GM21367 (cell line): Measurements from ENCODE around the gene LEO1.
A peak's percentile ranks its signal among the peaks of the same experiment; 100 is the strongest.

ENCODE experiments used
- ATAC-seq: cut with Tn5 transposase; IDR thresholded peaks from one replicate; pipeline ENCODE4 v1.9.1; 2021; ENCODE audit not compliant: unreplicated experiment

The LEO1 gene

DNA sequence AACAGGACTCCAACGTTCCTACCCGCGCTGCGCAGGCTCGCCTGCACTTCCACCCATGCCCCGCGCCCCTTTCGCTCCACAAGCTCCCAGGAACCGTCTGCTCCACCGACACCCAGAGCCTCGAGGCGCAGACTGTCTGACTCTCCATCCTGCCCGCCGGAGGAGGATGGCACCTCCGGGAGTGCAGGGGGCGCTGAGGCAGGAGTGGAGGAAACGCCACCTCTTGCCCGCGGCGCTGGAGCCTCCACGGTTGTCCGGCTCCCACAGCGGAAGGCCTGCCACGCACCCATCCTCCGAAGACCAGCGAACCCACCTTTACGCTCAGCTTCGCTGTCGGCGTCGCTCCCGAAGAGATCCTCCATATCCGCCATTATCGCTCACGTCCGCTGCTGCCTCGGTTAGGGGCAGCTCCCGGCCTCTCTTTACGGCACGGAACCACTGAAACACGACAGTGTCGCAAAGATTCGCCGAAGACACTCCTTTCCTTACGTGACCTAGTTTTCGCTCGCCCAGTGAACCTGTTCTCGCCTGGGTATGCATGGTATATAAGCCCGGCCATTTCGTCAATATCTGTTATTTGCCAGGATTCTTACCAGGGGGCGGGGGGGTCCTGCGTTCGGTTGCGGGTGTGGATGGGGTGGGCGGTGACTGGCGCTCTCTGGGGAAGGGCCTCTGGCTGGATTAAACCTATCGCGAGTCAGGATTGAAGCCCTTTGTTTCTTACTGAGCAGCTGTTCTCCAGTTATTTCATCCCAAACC, at the start of gene LEO1:
TSS of gene LEO1 (minus strand) at position 404 of the 759 bp plus-strand sequence. CDS start at position 371, 33 bp downstream.
- peak; percentile 80 for ATAC-seq

DNA sequence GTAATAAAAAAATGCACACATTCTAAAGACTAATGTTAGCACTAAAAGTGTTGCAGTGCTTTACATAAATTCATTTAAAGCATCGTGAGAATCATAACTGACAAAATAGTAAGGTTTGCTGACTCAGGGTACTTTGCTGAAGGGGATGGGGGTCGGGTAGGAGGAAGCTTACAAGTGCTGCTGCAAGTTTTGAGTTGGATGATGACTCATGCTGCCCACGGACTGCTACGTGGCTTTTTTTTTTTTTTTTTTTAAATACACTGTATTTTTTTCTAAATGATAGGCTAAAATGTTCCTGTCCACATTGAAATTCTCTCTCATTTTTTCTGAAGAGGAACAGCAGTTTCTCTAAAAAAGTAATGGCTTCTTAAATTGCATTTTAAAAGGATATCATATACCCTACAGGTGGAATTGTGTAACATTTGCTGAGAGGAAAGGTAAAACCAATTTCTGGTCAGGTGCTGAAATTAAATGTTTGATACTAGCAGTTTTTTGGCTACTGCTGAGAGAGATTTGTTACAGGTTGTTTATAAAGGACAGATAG, 49.6 kb upstream of the LEO1 start:
- ATAC-seq = no peak

DNA sequence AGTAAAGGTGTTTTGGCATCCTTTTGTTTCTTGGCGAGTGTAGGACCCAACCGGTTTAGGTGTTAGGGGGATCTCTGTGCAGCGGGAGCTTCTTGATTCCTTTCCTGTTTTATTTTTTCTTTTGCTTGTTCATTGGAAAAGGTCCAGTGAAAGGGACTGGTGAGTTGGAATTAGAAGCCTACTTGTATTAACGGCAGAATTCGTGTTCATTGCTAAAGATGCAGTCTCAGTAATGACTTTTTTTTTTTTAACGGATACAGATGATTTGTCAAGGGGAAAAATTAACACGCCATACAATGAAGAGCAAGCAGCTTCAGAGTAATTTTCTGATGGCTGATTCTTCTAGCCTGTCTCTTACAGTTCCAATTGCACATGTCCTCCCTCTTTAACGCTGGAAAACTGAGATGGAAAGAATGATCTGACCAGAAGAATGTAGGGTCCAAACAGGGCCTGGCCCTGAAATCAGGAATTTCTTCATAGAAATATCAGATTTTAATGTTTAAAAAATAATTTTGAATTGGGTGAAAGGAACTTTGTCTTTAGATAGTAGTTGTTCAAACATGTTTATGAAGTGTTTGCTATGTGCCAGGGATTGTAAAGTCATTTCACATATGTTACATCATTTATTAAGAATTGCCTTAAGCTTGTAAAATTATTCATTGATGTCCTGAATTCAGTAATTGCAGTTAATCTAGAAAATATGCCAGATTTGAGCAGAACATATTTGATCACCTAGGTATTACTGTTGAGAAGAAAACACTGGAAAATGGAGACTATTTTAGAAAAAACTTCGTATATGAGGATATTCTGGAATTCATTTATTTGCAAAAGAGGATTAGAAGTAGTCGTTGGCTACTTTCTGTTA, 48.9 kb upstream of the LEO1 start:
- no peak for ATAC-seq

DNA sequence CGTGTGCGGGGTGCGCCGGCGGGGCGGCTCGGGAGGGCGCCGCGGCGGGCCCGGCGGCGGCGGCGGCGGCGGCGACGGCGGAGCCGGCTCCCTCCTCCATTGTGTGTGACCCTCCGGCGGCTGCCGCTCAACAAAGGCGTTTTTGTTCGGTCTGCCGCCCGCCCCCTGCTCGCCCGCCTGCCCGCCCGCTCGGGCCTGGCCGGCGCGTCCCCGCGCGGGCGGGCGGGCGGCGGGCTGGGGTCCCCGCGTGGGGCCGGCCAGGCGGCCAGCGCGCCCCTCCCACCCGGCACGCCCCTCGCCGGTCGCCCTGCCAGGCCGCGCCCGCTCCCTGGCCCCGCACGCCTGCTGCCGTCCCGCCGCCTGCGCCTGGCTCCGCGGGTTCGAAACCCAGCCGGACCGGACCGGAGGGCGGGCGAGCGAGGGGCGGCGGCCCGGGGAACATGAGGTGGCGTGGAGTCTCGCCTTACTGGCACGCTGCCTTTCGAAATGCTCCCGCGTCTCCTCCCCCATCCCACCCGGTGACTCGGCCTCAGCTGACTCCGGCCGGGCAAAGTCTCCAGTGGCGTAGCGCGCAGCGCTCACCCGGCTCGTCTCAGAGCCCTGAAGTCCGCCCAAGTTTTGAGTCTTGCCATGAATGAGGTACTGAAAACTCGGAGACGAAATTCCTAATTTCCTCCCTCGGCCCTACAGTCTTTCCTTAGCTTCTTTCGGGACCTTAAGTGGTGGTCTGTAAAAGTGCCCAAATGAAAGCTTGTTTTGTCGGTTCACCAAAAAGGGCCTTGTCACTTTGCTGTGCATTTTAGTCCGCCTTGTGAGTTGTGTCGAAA, 48.0 kb upstream of the LEO1 start:
- ATAC-seq = peak; percentile 38

DNA sequence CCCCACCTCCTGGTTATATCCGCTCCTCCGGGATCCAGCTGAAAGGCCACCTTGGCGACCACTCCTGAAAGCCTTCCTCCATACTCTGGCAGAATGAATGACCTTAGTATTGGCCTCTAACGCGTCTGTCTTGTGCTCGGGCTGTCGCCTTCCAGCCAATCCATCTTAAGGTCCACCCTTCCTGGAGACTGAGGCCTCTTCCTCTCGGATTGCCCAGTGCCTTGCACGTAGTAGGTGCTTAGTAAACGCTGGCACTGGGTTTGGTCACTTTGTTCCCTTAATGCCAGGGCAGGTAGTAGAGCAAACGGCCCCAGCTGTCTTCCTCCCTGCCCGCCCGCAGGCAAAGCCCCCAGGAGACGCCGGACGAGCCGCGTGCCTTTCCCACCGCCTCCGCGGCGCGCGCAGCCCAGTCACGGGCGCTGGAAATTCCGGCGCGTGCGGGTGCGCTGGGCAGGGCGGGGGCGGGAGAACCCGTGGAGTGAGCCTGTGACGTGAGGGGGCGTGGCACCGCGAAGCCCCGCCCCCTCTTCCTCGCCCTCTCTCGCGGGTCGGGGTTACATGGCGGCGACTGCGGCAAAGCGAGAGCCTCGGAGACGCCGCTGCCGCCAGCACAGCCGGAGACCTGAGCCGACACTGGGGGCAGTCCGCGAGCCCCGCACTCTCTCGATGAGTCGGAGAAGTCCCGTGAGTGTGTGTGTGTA, 47.3 kb upstream of the LEO1 start, which contains the start of gene MAPK6:
TSS of gene MAPK6 (plus strand) at position 527 of the 701 bp plus-strand sequence. CDS start 27,242 bp downstream, outside the sequence.
- peak; percentile 59 for ATAC-seq

DNA sequence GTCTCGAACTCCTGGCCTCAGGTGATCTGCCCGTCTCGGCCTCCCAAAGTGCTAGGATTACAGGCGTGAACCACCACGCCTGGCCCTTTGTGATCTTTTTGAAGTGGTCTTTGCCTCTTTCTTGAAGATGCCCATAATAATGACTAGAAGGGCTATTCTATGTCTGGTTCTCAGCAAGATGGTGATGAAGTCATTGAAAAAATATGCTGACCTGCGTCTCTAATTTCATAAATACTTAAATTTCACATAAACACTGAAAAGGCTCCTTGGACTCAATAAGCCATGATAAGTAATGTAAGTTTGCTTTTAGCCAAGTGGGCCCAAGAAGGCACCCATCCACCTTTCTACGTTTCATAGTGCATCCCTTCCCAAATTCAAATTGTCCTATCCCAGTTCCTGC, 46.7 kb upstream of the LEO1 start:
- ATAC-seq = no peak

DNA sequence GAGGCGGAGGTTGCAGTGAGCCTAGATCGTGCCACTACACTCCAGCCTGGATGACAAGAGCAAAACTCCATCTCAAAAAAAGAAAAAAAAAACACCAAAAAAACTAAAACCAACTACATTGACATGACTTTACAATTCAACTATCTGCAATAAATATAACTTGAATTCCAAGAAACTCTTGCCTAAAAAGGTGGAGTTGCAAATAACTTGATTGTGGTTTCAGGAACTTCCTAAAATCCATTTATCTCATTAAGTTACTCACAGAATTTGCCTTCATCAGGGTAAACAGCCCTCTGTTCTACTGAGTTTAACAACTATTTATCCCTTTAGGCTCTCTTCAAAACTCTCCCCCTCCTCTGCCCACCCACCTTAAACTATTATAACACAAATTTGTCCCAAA, 44.7 kb upstream of the LEO1 start:
- no peak for ATAC-seq

DNA sequence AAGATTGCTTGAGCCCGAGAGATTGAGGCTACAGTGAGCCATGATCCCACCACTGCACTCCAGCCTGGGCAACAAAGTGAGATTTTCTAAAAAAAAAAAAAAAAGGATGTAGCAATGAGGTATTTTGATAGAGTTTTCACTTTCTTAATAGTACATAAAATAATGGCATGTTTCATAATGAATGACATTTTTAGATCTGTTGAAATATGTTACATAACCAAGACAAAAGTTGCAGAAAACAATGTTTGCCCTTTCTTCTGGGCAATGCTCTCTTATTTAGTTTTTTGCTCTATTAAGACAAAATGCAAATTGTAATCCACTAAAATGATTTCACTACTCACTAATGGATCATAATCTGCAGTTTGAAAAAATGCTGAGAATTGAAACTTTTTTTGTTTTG, 43.0 kb upstream of the LEO1 start:
- ATAC-seq = no peak

DNA sequence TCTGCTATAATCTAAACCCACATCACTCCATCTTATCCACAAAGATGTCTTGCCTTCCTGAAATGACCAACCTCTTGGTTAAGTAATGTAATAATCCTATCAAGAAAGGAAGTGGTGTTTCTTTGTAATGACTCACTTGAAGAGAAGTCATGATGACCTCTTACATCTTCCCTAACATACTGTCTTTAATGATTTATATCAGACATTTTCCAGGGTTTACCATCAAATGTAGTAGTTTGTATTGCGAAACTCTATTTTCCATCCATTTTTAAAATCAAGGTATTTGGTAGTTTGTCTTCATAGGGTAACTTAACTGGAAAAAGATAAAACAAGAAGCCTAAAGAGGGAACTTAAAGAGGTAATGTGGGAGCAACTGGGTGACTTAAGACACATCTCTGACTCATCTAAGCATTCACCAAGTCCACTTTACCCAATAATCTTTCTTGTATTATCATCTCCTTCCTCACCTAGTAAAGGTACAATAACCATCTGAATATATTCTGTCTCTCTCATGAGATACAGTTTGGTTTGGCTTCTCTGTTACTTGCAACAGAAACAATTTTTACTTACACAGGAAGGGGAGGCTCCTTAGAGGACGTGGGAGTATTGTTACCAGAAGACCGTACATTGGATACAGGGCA, 41.7 kb upstream of the LEO1 start:
- ATAC-seq = no peak

DNA sequence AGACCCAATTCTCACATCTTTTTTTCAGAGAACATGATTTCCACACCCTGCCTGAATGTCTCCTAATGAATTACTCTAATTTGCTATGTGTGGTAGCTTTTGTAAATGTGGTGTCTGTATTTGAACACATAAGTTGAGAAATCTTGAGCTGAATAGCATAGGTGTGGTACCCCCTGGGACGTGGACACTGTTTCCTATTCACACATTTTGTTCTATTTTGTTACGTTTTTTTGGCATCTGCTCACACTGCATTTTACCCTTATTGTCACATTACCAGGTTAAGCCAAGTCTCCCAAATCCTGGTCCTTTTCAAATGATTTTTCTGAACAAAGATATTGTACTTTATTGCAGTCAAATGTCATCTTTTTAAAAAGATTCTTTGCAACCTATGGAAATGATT, 40.6 kb upstream of the LEO1 start:
- ATAC-seq = no peak

DNA sequence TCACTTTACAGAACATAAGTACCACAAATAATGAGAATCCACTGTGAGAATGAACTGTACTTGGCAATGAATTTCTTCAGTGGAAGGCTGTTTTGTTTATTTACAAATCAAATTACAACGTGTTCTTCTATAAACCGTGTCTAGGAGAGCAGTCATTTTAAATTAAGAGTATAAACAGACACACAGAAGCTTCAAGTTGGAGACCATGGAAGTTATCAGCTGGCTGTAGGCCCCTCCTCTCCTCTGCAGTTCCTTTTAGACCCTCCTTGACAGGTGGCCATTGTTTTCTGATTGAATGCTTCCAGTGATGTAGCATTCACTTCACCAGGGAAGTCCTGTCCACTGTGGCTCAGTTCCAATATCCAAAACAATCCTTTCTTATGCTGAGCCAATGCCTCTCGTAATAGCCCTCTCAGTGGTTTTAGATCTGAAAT, 40.1 kb upstream of the LEO1 start:
- ATAC-seq = no peak

DNA sequence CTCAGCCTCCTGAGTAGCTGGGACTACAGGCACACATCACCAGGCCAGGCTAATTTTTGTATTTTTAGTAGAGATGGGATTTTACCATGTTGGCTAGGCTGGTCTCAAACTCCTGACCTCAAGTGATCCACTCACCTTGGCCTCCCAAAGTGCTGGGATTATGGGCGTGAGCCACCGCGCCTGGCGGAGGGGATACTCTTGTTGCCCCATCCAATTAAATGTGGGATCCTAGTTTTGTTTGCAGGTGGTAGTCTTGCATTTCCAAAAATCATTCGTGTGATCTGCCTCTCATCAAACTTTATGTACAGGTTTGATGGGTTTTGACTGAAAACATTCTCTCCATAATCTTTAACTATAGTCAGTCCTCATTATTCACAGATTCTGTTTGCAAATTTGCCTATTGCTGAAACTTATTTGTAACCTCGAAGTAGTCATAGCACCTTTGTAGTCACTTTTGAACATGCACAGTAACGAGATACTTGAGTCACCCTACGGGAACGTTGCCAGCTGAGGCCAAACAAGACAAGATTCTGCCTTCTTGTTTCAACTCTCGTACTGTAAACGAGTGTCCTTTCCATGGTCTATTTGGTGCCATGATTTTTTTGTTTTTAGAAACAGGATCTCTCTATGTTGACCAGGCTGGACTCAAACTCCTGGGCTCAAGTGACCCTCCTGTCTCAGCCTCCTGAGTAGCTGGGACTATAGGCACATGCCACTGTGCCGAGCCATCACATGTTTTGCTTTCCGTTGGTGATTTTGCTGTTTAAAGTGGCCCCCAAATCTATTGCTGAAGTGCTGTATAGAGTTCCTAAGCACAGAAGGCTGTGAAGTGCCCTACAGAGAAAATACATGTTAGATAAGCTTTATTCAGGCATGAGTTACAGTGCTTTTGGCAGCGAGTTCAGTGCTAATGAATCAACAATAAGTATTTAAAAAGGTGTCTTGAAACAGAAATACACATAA, 39.3 kb upstream of the LEO1 start:
- ATAC-seq = no peak

DNA sequence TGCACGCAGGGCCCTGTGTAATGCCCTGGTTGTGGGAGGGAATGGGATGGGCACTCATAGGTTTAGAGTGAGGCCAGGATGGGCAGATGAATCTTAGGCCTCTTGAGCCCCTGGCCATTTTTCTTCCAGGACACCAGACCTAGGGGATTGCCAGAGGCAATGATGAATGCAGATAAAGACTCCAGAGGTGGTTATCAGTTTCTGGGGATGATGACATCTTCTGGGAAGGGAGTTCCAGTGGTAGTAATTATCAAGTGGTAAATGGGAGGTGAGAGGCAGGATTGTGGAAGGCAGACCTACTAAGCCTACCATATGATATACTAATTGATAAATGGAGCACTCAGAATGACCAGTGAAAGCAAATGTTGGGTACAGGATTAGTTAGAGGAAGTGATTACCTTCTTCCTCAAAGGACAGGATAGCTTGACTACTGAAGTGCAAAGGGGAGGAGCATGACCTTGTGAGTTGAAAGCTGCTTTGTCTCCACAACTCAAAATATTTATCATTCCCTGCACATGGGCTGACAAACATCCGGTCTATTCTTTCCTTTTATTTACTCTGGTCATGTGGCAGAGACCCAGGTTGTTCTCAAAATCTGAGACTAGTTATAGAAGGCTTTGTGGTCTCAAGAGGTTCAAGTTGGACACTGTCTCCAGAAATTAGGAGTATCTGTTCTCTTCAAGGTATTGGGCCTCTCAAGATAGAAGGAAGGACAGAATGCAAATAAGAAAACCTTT, 37.3 kb upstream of the LEO1 start:
- no peak for ATAC-seq

DNA sequence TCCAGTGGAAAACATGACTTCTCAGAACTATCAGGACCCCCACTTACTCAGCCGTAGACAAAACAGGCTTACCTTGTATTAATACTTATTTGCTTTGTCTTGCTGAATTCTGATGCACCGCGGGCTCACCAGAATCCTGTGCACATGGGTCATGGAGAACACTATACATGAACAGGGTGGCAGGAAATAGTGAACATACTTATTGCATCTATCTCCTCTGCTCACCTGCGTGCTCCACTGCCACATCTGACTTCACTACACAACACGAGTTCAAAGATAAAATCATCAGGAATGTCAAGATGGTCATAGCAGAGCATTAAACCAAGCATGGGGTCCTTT, 36.8 kb upstream of the LEO1 start:
- ATAC-seq = no peak

DNA sequence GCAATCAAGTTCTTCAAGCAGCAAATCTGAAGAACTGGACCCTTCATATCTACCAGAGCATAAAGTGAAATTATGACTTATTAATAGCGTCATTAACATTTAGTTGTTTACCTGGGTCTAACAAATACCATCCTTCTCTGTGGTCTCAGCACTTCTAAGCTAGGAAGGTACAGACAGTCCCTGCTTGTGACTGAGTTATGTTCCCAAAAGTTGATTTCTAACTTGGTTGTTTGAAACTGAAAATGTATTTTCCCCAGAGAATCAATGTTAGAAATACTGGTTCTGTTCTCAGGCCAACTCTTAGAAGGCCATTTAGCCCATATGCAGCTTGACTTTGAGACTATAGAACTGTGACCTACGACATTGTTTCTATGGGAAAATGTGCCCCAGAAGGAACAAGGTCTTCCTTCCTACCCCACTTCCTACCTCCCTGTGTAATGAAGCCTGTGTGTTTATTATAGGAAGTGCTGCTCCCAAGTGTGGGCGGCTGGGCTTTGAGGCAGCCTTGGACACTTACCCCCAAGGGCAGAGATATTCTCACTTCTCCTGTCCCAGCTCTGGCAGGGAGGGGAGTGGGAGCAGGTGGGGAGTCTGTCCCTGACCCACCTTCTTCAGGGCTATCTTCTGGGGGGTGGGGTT, 35.2 kb upstream of the LEO1 start:
- peak; percentile 33 for ATAC-seq

DNA sequence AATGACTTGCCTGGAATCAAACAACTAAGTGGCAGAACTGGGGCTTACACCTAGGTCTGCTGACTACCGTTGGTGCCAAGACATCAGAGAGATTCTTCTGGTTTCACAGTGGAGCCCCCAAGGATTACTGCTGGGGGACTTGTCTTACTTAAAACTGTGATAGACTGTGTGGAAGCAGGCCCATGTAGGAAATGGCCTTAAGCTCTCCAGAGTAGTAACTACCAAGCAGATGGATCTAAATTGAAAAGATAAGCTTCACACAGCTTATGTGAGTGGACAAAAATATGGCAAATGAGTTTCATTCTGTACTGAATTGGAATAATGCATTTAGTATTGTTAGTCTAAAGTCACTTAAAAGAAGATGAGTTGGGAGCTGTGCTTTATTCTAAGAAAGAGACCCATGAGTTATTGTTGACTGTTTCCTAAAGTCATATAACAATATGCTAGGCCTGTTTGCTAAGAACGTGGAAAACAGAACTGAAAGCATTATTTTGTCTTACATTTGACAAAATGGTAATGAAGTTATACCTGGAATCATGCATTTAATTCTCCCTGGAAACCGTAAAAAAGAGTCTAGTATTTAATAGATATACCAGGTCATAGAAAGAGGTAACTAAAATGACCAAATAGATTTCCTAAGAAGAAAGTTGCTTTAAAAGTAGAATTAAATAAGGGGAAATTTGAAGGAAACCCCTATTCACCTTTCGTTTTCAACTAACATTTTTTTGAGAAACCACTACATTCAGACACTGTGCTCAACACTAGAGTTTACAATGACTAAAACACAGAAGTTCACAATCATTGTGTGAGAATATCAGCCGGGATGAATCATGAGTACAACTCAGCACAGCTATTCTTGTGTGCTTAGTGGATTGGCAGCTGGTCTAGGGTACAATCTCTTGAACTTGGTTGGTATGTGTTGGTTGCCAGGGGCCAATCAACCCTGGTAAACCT, 34.4 kb upstream of the LEO1 start:
- ATAC-seq = peak; percentile 45
